T47D (cell line): Measurements from ENCODE around the gene TICAM2.
A peak's percentile ranks its signal among the peaks of the same experiment; 100 is the strongest.

Experiments used
- DNase-seq, 2 experiments: peaks; one replicate each; pipeline versions ENCODE4 v3.0.0 to v3.0.0-alpha.2; 2011 to 2012; ENCODE audit warnings: low read depth in 1 of 2, low spot score in 1 of 2
- JUND ChIP-seq: IDR thresholded peaks from 2 replicates; pipeline ENCODE4 v1.6.1; 2012; ENCODE audit warnings: low read depth
- in situ Hi-C: cut with HindIII; loops from 2 replicates; pipeline ENCODE4 v1.10.0; 2016; ENCODE audit warnings: low sequenced_read_pairs, low pct_unique_long_range_greater_than_20kb

Gene TICAM2

DNA sequence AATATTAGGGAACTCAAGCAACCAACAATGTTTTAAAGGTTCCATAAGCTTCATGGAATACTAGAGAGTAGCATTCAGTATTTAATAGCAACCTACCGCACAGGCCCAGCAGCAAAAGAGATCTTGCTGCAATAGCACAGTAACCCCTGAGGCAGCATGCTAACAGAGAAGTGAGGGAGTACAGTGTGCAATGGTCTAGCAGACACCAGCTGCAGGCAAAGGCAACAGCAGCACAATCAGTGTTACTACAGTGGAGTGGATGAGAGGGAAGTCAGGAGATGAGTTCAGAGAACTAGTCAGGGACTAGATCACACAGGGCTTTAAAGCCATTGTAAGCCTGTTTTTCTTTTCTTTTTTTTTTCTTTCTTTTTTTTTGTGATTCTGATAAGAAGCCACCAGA is 2.8 kb downstream of the TICAM2 start:
- TF ChIP-seq JUND: no peak
- DNase-seq: peak in 1 of 2 experiments; percentile 18
- in situ Hi-C loops: no loop called here

DNA sequence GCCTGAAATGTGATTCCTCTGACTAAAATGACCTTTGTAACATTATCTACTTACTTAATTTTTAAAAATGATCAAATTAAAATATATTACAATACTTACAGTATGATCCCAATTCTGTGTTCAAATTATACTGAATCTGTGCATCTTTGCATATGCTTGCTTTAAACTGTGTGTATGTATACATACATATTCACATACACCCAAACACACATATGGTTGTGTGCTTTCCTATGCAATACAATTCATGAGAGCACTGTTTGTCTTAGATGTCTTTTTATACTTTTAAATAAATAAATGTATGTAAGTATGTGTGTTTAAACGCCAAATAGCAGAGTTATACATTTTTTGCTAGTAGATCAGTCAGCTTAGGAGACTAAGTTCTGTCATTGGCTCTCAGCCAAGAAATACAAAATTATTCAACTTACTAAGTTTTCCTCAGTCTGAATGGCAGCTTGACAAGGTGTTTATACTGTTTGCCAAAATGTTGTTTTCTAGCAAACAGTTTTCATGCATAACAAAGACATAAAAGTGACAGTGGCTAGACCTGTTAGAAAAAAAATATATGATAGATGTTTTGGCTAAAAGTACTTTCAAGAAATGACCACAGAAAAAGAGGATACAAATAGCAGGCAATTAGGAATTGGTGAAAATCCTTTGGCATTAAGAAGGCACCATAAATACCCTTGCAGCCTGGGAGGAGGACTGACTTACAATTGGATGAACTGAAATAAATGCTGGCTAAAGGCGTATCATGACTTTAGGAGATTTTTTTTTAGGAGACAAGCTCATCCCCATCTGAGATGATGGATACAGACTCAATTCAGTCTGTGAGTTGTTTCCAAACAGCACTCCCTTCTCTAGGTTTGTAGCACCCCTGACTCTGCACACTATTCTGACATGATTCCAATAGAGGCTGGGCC is 7.9 kb downstream of the TICAM2 start:
- no peak for TF ChIP-seq JUND
- in situ Hi-C loops: no loop called here
- no peak for DNase-seq

DNA sequence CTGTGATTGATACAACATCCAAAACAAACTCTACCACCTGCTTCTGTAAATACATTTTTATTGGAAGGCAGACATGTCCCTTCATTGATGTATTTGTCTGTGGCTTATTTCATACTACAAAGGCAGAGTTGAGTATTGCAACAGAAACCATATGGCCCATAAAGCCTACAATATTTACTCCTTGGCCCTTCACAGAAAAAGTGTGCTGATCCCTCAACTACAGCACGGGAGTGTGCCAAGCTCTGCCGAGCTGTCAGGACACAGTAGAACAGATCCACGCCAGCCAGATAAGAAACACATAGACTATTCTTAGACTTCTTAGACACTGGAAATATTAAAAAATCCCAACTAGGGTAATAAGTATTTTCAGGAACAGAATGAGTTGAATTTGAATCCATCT is 13.2 kb downstream of the TICAM2 start:
- TF ChIP-seq JUND: no peak
- no peak for DNase-seq
- in situ Hi-C loops: no loop called here

DNA sequence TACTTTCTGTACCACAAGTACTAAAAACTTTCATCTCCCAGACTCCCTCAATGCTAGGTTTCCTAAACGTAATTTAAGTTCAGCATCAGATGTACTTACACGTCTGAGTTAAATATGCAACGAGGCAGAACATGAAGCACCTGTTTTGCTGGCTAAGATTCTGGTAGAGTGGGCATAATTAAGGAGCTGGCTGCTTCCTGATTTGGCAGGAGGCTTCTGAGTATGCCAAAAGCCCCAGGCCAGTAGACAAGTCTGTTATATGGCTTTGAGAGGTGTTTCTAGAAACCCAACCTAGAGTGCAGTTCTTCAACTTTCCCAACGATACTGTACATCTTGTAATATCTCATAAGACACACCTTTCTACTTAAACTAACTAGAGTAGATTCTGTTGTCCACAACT is 13.6 kb downstream of the TICAM2 start:
- peak in 1 of 2 experiments; percentile 46 for DNase-seq
- in situ Hi-C loops: no loop called here
- no peak for TF ChIP-seq JUND

- in situ Hi-C loops: no loop called here
- no peak for TF ChIP-seq JUND
- peak in 1 of 2 experiments; percentile 44 for DNase-seq
These were observed 15.6 kb downstream of the TICAM2 start for GRCh38 chr5:115586525-115587146.

GRCh38 chr5:115585265-115585664 is 17.0 kb downstream of the TICAM2 start:
- in situ Hi-C loops: no loop called here
- no peak for DNase-seq
- no peak for TF ChIP-seq JUND

GRCh38 chr5:115584501-115584900 is 17.8 kb downstream of the TICAM2 start:
- in situ Hi-C loops: no loop called here
- no peak for TF ChIP-seq JUND
- no peak for DNase-seq

DNA sequence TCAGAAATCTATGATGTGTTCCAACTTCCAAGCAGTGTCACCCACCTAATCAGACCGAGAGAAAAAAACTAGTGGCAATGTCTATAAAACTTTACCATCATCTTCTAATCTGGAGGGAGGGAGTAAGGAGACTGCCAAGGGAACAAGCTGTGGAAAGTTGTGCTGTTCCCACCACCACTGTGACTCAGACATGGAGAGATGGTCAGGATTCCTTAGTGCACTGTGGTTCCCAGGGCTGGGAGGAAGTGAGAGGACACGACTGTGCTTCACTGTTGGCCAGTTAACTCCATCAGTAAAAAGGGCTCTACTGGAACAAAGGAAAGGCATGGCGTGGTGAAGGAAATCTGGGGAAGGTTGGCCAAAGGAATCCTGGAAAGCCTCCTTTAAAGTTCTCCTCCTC is 18.8 kb downstream of the TICAM2 start:
- in situ Hi-C loops: no loop called here
- no peak for DNase-seq
- TF ChIP-seq JUND: no peak

GRCh38 chr5:115580941-115581340 is 21.3 kb downstream of the TICAM2 start:
- TF ChIP-seq JUND: no peak
- in situ Hi-C loops: no loop called here

DNA sequence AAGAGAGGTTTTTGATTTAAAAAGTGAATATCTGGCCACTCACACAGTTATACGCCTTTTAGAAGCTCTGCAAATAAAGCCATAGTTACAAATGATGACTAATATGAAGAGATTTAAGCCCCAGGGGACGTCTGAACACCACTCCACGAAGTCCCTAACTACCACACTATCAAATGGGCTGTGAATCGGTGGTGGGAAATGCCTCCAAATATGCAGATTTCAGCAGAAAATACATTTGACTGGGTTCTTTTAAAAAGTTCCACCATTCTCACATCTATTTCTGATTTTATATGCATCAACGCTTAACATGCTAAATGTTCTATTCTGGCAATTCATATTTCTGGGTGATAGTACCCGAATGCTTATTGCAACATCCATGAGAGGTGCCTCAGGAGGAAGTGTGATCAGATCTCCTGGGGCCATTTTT is 22.5 kb downstream of the TICAM2 start:
- in situ Hi-C loops: no loop called here
- no peak for DNase-seq
- no peak for TF ChIP-seq JUND

More at GRCh38 chr5:115580941-115581340, 21.3 kb downstream of the TICAM2 start:
- DNase-seq: no peak

GRCh38 chr5:115579216-115579615 is 23.1 kb downstream of the TICAM2 start:
- no peak for DNase-seq
- TF ChIP-seq JUND: no peak
- in situ Hi-C loops: no loop called here

DNA sequence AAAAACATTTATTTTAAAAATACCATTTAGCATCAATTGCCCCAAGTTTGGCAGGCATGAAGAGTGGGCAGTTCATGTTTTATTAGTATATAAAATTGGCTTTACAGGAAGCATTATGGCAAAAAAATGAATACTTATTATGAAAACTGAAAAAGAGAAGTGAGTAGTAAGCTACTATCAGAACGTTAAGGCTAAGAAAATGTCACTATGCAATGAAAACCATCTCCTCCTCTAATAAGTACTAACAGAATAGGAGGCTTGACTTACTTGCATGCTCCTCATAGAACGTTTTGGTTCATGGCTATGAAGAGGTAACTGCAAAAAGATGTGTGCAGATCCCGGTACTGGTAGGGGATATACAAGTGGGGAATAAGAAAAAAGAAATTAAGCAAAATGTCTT is 23.6 kb downstream of the TICAM2 start:
- in situ Hi-C loops: no loop called here
- TF ChIP-seq JUND: no peak
- no peak for DNase-seq

DNA sequence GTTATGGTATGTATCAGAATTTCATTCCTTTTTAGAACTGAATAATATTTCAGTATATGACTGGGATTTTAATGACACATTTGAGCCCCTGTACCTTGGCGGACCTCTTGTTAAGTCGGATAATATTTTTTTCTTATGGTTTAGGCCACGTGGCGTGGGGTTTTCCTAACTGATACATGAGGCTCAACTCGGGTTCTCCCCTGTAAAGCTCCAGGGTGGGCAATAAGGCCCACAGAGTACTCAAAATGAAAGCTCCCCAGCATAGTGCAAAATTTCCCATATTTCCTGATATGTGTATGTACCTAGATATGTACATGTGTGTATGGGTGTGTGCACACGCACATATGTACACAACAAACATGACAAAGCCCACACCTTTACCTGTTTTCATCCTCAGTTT is 24.5 kb downstream of the TICAM2 start:
- no peak for TF ChIP-seq JUND
- in situ Hi-C loops: no loop called here
- DNase-seq: no peak
